ENCODE results near the gene ZNF561. TPM values are rescaled to one million over a fixed set of nuclear protein-coding genes. Genes with fewer than 3 reads are reported as not detected.
A peak's percentile ranks its signal among the peaks of the same experiment; 100 is the strongest.
"Not testable (repeated sequence)": the region's sequence is repeated elsewhere in the genome, so short reads cannot be mapped to it uniquely, and the experiment has no call there.

ZNF561 gene
- polyA plus RNA-seq (ENCODE audit: insufficient read length in 12 of 12), result 10 to 100 TPM in 11 of 12 donors, not detected in 1; 31.2 to 50.7 (median 40.4) TPM
- long read RNA-seq, donor 1, full-length matches to known transcripts, result 6 of 6 reads
- long read RNA-seq, donor 1, partial matches to known transcripts, result 0 of 6 reads
- long read RNA-seq, donor 1, other reads (novel, unspliced or antisense), result 0 of 6 reads
- long read RNA-seq, donor 2, full-length matches to known transcripts, result 7 of 7 reads
- long read RNA-seq, donor 2, partial matches to known transcripts, result 0 of 7 reads
- long read RNA-seq, donor 2, other reads (novel, unspliced or antisense), result 0 of 7 reads
- long read RNA-seq, donor 3, full-length matches to known transcripts, result 5 of 5 reads
- long read RNA-seq, donor 3, partial matches to known transcripts, result 0 of 5 reads
- long read RNA-seq, donor 3, other reads (novel, unspliced or antisense), result 0 of 5 reads
- long read RNA-seq, donor 4, full-length matches to known transcripts, result 2 of 2 reads
- long read RNA-seq, donor 4, partial matches to known transcripts, result 0 of 2 reads
- long read RNA-seq, donor 4, other reads (novel, unspliced or antisense), result 0 of 2 reads
- long read RNA-seq, donor 5, full-length matches to known transcripts, result 11 of 11 reads
- long read RNA-seq, donor 5, partial matches to known transcripts, result 0 of 11 reads
- long read RNA-seq, donor 5, other reads (novel, unspliced or antisense), result 0 of 11 reads
- long read RNA-seq, donor 6, full-length matches to known transcripts, result 2 of 2 reads
- long read RNA-seq, donor 6, partial matches to known transcripts, result 0 of 2 reads
- long read RNA-seq, donor 6, other reads (novel, unspliced or antisense), result 0 of 2 reads
- long read RNA-seq, donor 7, full-length matches to known transcripts, result 2 of 2 reads
- long read RNA-seq, donor 7, partial matches to known transcripts, result 0 of 2 reads
- long read RNA-seq, donor 7, other reads (novel, unspliced or antisense), result 0 of 2 reads
- long read RNA-seq, donor 8, full-length matches to known transcripts, result 8 of 8 reads
- long read RNA-seq, donor 8, partial matches to known transcripts, result 0 of 8 reads
- long read RNA-seq, donor 8, other reads (novel, unspliced or antisense), result 0 of 8 reads
- long read RNA-seq, donor 9, partial matches to known transcripts, result 0 of 1 reads
- long read RNA-seq, donor 9, other reads (novel, unspliced or antisense), result 0 of 1 reads
- long read RNA-seq, donor 10, full-length matches to known transcripts, result 7 of 7 reads
- long read RNA-seq, donor 10, partial matches to known transcripts, result 0 of 7 reads
- long read RNA-seq, donor 10, other reads (novel, unspliced or antisense), result 0 of 7 reads
- long read RNA-seq, donor 11, full-length matches to known transcripts, result 10 of 10 reads
- long read RNA-seq, donor 11, partial matches to known transcripts, result 0 of 10 reads
- long read RNA-seq, donor 11, other reads (novel, unspliced or antisense), result 0 of 10 reads

GRCh38 chr19:9621156-9622037 is at the start of gene ZNF561:
TSS of gene ZNF561 (minus strand) at chr19:9621232. CDS start at chr19:9619456, 1,776 bp downstream.
- peak; percentile 94 for DNase-seq

- no peak for DNase-seq
These were observed 47.5 kb upstream of the ZNF561 start for GRCh38 chr19:9668544-9668943.

DNA sequence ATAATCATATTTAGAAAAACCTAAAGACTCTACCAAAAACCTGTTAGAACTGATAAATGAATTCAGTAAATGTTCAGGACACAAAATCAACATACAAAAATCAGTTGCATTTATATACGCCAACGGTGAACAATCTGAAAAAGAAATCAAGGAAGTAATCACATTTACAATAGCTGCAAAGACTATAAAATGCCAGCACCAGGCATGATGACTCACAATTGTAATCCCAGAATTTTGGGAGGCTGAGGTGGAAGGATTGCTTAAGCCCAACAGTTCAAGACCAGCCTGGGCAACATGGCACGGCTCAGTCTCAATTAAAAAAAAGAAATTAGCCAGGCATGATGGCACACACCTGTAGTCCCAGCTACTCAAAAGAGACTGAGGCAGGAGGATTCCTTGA is 46.9 kb upstream of the ZNF561 start:
- no peak for DNase-seq

DNA sequence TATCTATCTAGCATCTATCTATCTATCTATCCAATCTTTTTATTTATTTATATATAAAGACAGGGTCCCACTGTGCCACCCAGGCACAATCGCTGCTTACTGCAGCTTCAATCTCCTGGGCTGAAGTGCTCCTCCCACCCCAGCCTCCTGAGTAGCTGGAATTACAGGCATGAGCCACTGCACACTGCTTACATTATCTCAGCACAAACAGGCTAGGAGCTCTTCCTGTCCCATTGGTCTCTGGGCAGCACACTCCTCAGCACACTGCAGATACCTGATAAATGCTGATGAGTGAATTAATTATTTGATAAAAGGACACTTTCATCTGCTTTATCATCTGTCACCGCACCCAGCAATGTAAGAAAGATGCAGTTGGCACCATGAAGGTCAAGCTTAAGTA is 37.7 kb upstream of the ZNF561 start:
- no peak for DNase-seq

GRCh38 chr19:9653066-9653555 is 32.1 kb upstream of the ZNF561 start:
- not testable (repeated sequence) for DNase-seq

GRCh38 chr19:9651464-9651863 is 30.4 kb upstream of the ZNF561 start:
- DNase-seq, result not testable (repeated sequence)

GRCh38 chr19:9650345-9650744 is 29.3 kb upstream of the ZNF561 start:
- DNase-seq, result no peak

DNA sequence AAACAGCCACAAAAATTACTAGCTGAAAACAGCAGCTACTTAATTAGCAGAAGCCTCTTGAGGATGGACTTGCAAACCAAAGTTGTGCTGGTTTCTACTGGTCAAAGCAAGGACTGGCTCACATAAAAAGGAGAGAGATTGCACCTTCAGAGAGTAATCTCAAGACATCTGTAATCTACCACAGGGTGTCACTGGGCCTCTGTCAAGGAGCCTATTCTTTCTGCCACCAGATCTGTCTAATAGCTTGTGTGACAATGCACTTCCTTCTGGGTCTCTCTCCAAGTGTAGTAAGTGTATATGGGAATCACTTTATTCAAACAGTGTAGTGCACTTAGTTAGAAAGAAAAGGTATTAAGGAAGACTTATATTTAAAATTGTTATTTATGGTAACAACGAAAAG is 24.4 kb upstream of the ZNF561 start:
- DNase-seq, result no peak

GRCh38 chr19:9644472-9644871 is 23.4 kb upstream of the ZNF561 start:
- DNase-seq, result no peak

DNA sequence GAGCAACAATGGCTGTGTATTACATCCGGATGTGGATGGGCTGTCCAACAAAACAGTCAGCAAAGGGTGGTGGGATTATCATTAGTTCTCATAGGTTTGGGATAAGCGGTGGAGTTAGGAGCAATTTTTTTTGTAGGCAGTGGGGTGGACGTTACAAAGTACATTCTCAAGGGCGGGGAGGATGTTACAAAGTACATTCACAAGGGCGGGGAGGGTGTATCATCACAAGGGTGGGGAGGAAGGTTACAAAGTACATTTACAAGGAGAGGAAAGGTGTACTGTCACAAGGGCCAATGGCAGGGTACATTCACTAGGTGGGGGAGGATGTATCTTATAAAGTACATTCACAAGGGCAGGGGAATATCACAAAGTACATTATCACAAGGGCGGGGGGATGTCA is 20.8 kb upstream of the ZNF561 start:
- no peak for DNase-seq

GRCh38 chr19:9640956-9641355 is 19.9 kb upstream of the ZNF561 start:
- no peak for DNase-seq

DNA sequence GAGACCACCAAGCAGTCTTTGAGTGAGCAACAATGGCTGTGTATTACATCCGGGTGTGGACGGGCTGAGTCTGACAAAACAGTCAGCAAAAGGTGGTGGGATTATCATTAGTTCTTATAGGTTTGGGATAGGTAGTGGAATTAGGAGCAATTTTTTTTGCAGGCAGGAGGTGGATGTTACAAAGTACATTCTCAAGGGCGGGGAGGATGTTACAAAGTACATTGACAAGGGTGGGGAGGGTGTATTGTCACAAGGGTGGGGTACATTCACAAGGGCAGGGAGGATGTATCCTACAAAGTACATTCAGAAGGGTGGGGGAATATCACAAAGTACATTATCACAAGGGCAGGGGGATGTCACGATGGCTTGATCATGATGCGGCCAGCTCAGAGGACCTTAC is 15.0 kb upstream of the ZNF561 start:
- no peak for DNase-seq

DNA sequence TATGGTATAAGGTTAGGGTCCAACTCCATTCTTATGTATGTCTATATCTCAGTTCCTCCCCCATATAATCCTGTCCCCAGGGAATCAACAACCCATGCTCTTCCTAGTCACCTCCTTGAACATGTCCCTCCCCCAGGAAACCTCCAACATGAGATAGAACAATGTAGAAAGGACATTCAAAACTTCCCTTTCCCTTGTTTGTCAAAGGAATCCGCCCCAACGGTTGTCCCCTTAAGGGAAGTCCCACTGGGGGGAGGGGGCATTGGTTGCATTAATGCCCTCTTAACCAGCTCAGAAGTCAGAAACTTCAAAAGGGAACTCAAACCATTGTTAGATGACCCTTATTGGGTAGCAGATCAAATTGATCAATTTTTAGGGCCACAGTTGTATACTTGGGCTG is 6.8 kb upstream of the ZNF561 start:
- DNase-seq, result no peak

DNA sequence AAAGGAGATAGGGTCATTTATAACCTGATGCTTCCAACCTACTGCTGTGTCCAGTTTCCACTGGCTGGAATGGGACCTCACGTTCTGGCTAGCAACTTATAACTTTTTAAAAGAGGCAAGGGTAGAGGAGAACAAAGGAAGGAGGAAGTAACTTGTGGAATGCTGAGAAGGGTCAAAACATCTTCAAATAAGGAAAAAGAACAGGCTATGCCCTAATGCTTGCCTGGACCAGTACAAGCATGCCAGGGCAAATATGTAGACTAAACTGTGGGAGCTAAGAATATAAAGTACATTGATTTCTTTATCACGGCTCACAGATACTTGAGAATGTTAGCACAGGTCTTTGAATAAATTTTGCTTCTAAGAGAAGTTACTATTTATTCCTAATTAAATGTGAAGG is 1.5 kb upstream of the ZNF561 start:
- no peak for DNase-seq

GRCh38 chr19:9620842-9621155 is 233 bp downstream of the ZNF561 start:
- DNase-seq, result no peak

- DNase-seq, result no peak
These were observed 5.2 kb downstream of the ZNF561 start for GRCh38 chr19:9615844-9616243.

DNA sequence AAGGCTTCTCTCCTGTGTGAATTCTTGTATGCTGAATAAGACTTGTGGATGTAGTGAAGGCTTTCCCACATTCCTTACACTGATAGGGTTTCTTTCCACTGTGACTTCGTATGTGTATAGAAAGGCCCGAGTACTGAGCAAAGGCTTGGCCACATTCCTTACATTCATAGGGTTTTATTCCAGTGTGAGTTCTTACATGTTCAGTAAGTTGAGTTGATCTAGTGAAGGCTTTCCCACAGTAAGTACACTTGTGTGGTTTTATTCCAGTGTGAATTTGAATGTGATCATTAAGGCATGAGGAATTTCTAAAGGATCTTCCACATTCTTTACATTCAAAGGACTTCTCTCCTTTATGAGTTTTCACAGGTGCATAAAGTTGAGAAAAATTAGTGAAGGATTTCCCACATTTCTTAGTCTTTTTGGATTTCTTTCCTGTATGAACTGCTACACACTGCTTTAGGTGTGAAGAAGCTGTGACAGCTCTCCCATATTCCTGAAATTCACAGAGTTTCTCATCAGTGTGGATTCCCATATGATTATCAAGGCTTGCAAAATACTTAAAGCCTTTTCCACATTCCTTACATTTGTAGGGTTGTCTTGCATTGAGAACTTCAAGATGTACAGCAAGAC is 10.4 kb downstream of the ZNF561 start:
- DNase-seq, result no peak

DNA sequence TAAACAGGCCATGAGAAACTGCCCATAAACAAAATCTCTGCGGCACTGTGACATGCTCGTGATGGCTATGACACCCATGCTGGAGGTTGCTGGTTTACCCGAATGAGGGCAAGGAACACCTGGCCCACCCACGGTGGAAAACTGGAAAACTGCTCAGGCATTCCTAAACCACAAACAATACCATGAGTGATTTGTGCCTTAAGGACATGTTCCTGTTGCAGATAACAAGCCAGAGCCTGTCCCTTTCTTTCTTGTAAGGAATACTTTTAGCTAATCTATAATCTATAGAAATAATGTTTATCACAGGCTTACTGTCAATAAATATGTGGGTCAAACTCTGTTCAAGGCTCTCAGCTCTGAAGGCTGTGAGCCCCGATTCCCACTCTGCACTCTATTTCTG is 12.1 kb downstream of the ZNF561 start:
- DNase-seq, result no peak

DNA sequence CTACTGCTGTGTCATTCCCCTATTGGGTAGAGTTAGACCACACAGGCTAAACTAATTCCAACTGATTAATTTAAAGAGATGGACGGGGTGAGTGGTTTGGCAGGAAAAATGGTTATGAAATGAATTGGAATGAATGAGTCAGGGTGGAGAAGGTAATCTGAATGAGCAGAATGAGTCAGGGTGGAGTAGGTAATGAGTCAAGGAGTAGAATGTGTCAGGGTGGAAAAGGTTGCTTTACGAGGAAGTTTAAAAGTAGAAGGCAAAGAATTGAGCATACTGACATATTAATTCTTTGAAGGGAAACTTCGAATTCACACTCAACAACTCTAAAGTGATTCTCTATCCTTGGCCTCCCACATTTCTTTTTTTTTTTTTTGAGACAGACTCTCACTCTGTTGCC is 24.0 kb downstream of the ZNF561 start:
- DNase-seq, result no peak

GRCh38 chr19:9586764-9587163 is 34.3 kb downstream of the ZNF561 start:
- DNase-seq, result peak; percentile 13
